Type B pancreatic cell (in vitro differentiated cells): Measurements from ENCODE around the gene HSPA4L. TPM values are rescaled to one million over a fixed set of nuclear protein-coding genes. Genes with fewer than 3 reads are reported as not detected.

ENCODE experiments used
- DNase-seq: peaks from one replicate; pipeline ENCODE4 v3.0.0; 2021; ENCODE audit warnings: mixed read lengths; ENCODE audit not compliant: unreplicated experiment; ENCODE audit errors: extremely low spot score
- H3K27ac Mint-ChIP-seq: 2 replicates; pipeline ENCODE4 v1.8.0; 2021; ENCODE audit warnings: mild to moderate bottlenecking, mixed read lengths
- H3K27me3 Mint-ChIP-seq: 2 replicates; pipeline ENCODE4 v1.8.0; 2021; ENCODE audit warnings: mixed read lengths
- H3K36me3 Mint-ChIP-seq: 2 replicates; pipeline ENCODE4 v1.8.0; 2021; ENCODE audit warnings: mixed read lengths
- H3K4me1 Mint-ChIP-seq: one replicate; pipeline ENCODE4 v1.8.0; 2021; ENCODE audit warnings: mixed read lengths; ENCODE audit not compliant: unreplicated experiment
- H3K4me3 Mint-ChIP-seq: 2 replicates; pipeline ENCODE4 v1.8.0; 2021; ENCODE audit warnings: mild to moderate bottlenecking, mixed read lengths
- H3K9me3 Mint-ChIP-seq: 2 replicates; pipeline ENCODE4 v1.8.0; 2021; ENCODE audit warnings: mixed read lengths
- CTCF ChIP-seq: fragments of 200-600 bp; sonication (generic); conservative IDR thresholded peaks from 2 replicates; pipeline ENCODE4 v1.5.0; 2021; ENCODE audit warnings: antibody characterized with exemption, mild to moderate bottlenecking
- total RNA-seq: library from RNA; stranded (reverse); gene quantifications from 2 replicates; pipeline ENCODE4 v1.2.1, GENCODE V29; 2021; ENCODE audit warnings: low replicate concordance

Gene HSPA4L
- total RNA-seq, 1 donor from 2014 or later: 9.7 TPM

GRCh38 chr4:127809173-127809800, 27.2 kb downstream of the HSPA4L start:
- DNase-seq: no peak
- H3K4me3 Mint-ChIP-seq: no peak overlapping the region
- no peaks in the 10 kb centered on the region for H3K27me3 Mint-ChIP-seq
- no peaks in the 10 kb centered on the region for H3K9me3 Mint-ChIP-seq
- no peak overlapping the region for H3K27ac Mint-ChIP-seq
- H3K36me3 Mint-ChIP-seq: peaks cover 4% of the 10 kb centered on the region
- H3K4me1 Mint-ChIP-seq: no peaks in the 10 kb centered on the region
- no peak for TF ChIP-seq CTCF

DNA sequence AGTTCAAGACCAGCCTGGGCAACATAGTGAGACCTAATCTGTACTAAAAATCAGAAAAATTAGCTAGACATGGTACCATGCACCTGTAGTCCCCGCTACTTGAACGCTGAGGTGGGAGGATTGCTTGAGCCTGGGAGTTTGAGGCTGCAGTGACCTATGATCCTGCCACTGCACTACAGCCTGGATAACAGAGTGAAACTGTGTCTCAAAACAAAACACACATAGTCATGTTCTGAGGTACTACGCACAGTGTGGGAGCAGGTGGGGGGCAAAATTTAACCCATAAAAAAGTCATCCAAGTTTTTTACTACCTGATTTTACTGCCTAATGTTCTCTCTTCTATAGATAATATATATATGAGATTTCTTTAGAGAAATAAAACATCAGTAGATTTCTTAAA, 28.4 kb downstream of the HSPA4L start:
- H3K27ac Mint-ChIP-seq: no peak overlapping the region
- no peaks in the 10 kb centered on the region for H3K9me3 Mint-ChIP-seq
- no peak for DNase-seq
- peaks cover 4% of the 10 kb centered on the region for H3K36me3 Mint-ChIP-seq
- H3K4me3 Mint-ChIP-seq: no peak overlapping the region
- H3K27me3 Mint-ChIP-seq: no peaks in the 10 kb centered on the region
- H3K4me1 Mint-ChIP-seq: no peaks in the 10 kb centered on the region
- TF ChIP-seq CTCF: no peak

GRCh38 chr4:127822430-127822829, 40.3 kb downstream of the HSPA4L start:
- no peaks in the 10 kb centered on the region for H3K9me3 Mint-ChIP-seq
- no peak overlapping the region for H3K4me3 Mint-ChIP-seq
- DNase-seq: no peak
- no peaks in the 10 kb centered on the region for H3K4me1 Mint-ChIP-seq
- H3K27ac Mint-ChIP-seq: no peak overlapping the region
- TF ChIP-seq CTCF: no peak
- H3K36me3 Mint-ChIP-seq: peaks cover 5% of the 10 kb centered on the region
- H3K27me3 Mint-ChIP-seq: no peaks in the 10 kb centered on the region

DNA sequence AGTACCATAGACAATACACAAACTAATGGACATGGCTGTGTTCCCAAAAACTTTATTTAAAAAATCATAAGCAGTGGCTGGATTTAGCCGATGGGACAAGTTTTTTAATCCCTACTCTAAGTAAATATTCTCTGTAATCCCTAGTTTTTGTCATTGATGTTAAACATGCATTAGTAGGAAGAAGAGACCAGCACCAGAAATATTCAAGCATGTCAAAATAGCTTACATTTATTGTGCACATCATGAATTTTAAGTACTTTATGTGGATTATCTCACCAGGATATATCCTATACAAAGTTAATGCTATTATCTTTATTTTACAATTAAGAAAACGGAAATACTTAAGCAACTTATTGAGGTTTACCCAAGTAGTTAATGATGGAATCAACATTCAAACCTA, 46.0 kb downstream of the HSPA4L start:
- no peak for DNase-seq
- no peaks in the 10 kb centered on the region for H3K27me3 Mint-ChIP-seq
- H3K36me3 Mint-ChIP-seq: peaks cover 3% of the 10 kb centered on the region
- no peak overlapping the region for H3K27ac Mint-ChIP-seq
- no peaks in the 10 kb centered on the region for H3K9me3 Mint-ChIP-seq
- TF ChIP-seq CTCF: no peak
- H3K4me3 Mint-ChIP-seq: no peak overlapping the region
- no peaks in the 10 kb centered on the region for H3K4me1 Mint-ChIP-seq

- Mint-ChIP-seq H3K4me1 (no peaks in the 10 kb centered on the region), H3K9me3 (no peaks in the 10 kb centered on the region), H3K36me3 (peaks cover 3% of the 10 kb centered on the region), H3K27me3 (no peaks in the 10 kb centered on the region), H3K27ac (no peak overlapping the region), H3K4me3 (no peak overlapping the region)
- TF ChIP-seq CTCF: no peak
- no peak for DNase-seq
Measured at GRCh38 chr4:127829014-127829413, 46.9 kb downstream of the HSPA4L start.

DNA sequence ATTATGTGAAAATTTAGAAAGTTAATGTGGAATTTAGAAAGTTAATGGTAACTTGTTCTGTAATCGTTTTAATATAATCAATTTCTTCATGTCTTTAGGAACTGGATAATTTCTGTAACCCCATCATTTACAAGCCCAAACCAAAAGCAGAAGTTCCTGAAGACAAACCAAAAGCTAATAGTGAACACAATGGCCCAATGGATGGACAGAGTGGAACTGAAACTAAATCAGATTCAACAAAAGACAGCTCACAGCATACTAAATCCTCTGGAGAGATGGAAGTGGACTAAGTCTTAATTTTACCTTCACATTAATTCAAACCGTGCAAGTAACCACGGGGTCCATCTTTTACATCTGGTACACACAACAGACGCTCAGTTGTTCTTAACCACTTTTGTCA, 50.5 kb downstream of the HSPA4L start:
- H3K36me3 Mint-ChIP-seq: peaks cover 3% of the 10 kb centered on the region
- H3K4me1 Mint-ChIP-seq: no peaks in the 10 kb centered on the region
- DNase-seq: no peak
- no peaks in the 10 kb centered on the region for H3K27me3 Mint-ChIP-seq
- no peak for TF ChIP-seq CTCF
- no peak overlapping the region for H3K4me3 Mint-ChIP-seq
- H3K27ac Mint-ChIP-seq: no peak overlapping the region
- no peaks in the 10 kb centered on the region for H3K9me3 Mint-ChIP-seq
